NCI-H2081 treated with DMSO at 0.1 percent for 48 hours (cell line): ENCODE measurements around the gene LAIR2.

ENCODE experiments used
- DNase-seq: peaks from one replicate; lab custom pipeline; 2025; lab: John Stamatoyannopoulos, UW

Gene LAIR2

DNA sequence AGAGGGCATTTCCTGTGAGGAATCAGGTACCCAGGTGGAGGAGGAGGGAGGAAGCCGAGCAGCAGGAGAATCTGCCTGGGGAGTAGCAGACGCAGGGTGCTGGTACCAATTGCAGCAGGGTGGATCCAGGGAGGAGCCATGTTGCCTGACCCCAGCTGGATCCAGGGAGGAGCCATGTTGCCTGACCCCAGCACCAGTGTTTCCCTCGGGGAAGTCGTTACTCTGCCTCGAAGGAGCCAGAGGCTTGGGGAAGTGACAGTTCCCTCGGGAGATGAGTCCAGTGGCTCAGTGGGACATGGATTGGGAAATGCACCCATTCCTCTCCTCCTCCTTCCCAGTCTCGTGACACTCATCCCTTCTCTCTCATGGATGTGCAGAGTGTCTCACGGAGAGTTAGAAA is 31.5 kb downstream of the LAIR2 start:
- no peak for DNase-seq

DNA sequence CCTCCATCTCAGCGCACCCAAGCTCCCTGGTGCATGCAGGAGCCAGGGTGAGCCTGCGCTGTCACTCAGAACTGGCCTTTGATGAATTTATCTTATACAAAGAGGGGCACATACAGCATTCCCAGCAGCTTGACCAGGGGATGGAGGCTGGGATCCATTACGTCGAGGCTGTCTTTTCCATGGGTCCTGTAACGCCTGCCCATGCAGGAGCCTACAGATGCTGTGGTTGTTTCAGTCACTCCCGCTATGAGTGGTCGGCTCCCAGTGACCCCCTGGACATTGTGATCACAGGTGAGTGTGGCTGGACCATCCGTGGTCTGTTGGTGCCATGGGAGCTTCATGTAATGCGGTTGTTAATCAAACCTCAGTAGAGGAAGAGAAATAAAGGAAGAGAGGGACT is 33.0 kb downstream of the LAIR2 start:
- no peak for DNase-seq

DNA sequence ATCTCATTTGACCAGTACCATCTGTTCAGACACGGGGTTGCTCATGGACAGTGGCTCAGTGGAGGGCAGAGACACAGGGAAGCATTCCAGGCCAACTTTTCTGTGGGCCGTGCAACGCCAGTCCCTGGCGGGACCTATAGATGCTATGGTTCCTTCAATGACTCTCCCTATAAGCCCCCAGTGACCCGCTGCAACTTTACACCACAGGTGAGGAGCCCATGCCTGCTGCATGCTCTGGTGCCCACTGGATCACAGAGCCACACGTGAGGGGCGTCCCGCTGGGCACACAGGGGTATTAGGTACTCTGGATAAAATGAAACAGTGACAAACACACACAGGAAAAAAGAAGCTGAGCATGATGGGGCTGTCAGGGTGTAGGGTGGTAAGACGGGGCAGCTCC is 34.3 kb downstream of the LAIR2 start:
- DNase-seq = no peak

DNA sequence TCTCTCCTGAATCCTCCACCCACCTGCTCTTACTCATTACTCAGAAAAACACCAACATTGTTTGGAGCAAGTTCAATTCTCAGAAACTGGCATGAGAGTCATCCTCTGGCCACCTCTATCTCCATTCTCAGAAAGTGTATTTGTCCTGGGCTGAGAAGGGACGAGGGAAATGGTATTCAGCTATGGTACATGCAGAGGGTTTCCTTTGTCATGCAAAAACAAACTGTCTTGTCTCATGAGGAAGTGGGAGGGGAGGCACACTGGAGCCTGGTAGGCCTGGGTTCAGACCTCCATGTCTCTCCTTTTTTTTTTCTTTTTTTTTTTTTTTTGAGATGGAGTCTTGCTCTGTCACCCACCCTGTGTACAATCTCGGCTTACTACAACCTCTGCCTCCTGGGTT is 39.1 kb downstream of the LAIR2 start:
- no peak for DNase-seq

DNA sequence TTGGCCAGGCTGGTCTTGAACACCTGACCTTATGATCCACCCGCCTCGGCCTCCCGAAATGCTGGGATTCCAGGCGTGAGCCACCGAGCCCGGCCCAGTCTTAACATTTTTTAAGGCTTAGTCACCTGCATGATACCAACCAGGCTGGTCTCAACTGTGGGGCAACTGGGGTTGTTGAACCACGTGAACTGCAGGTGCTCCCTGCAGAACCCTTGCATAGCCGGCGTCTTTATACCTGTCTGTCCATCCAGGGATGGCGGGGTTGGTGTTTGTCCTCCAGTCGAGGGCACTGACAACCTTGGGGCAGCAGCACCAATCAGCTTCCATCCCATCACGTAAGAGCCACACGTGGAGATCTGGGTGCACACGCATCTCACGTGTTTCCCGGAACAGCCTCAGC is 46.2 kb downstream of the LAIR2 start:
- DNase-seq = no peak

DNA sequence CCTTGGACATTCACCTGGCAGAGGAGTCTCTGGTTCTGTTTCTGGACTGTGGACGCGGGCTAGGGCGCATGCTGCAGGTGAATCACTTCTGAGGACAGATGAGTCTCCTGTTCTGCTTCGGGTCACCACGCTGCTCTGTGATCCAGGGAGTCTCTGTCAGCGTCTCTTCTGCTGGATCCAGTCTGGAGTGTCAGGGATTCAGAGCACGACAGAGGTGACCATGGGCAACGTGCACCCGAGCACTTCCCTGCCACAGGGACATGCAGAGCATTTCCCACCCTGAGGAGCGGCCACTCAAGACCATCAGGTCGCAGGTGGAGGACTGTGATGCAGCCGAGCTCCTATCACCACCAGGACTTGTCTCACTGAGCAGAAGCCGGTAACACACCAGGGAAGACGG is 46.6 kb downstream of the LAIR2 start:
- no peak for DNase-seq

DNA sequence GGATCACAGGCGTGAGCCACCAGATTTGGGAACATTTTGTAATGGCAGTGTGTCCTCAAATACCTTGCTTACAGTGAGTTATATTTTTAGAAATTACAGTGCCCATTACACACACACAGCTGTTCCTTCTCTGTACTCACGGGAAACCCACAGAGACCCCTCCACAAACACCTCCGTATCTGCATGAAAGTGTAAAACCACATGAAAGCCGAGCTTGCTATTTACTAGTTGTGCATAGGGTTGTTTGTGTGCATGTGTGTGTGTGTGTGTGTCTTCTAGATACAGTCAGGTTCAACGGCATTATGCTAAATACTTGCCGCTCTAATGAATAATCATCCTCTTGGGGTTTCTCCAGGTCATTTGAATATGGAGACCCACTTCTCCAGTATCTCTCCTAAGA is 48.7 kb downstream of the LAIR2 start:
- no peak for DNase-seq

DNA sequence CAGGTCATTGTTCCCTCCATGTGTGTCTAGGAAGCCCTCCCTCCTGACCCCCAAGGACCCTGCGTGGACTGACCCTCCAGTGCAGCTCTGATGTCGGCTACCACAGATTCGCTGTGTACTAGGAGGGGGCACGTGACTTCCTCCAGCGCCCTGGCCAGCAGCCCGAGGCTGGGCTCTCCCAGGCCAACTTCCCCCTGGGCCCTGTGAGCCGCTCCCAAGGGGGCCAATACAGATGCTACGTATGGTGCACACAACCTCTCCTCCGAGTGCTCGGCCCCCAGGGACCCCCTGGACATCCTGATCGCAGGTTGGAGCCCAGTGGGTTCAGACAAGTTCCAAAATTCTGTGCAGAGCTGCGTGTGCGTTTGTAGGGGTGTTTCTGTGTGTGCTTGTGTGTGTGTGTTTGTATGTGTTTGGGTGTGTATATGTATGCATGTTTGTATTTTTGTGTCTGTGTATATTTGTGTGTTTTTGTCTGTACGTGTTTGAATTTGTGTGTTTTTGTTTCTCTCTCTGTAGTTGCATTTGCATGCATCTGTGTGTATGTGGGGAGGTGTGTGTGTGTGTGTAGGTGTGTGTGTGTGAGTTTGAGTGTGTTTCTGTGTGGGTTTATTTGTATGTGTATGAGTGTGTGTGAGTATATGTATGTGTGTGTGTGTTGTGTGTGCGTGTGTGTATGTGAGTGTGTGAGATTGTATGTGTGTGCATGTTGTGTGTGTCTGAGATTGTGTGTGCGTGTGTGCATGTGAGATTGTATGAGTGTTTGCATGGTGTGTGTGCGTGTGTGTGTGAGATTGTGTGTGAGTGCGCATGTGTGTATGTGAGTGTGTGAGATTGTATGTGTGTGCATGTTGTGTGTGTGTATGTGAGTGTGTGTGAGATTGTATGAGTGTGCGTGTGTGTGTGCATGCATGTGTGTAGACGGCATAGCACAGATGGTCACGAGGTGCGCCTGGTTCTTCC is 49.6 kb downstream of the LAIR2 start:
- no peak for DNase-seq

DNA sequence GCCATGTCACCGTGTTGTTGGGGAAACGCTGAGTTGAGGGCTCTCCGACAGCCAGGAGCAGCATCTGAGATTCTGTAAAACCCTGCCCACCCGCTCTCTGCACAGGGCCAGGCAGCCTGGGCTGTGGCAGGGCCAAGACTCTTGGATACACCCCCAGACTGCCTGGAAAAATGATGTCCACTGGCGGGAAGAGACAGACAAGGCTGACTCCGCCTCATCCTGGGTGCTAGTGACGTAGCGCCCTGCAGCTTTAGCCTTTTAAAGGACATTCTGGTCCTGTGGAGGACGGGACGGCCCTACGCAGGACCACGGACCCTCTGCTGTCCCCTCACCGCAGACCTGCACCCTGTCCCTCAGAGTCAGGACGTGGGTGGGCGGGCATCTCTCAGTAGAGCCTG is 50.3 kb downstream of the LAIR2 start:
- DNase-seq = no peak

DNA sequence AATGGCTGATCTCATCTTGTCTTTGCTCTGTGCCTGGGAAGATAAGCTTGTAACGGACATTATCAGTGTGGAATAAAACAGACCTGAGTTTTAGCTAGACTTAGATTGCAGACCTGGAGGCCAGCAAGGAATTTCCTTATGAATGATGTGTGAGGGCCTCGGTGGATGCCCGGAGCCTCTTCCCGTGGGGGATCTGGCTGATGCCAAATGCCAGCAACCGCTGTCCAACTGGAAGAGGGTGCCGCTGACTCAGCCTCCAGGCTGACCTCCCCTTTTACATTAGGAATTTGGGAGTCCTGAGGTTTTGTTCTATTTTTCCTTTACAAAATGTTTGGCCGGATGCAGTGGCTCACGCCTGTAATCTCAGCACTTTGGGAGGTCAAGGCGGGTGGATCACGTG is 51.4 kb downstream of the LAIR2 start:
- no peak for DNase-seq

DNA sequence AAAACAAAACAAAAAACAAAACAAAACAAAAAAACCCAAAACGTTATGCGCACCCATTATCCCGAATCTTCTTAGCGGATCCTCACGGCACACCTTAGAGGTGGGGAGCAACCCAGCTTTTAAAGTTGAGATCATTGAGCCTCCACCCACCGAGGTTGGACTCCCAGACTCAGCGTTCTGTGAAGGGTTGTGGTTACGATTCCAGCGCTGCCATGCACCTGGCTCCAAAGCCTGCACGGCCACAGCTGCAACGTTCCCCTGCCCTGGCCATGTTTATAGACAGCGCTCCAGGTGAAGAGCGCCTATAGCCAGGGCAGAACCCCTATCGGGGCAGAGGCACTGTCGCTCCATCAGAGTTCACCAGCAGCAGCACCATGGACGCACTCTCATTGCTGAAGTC is 52.3 kb downstream of the LAIR2 start:
- DNase-seq = no peak

DNA sequence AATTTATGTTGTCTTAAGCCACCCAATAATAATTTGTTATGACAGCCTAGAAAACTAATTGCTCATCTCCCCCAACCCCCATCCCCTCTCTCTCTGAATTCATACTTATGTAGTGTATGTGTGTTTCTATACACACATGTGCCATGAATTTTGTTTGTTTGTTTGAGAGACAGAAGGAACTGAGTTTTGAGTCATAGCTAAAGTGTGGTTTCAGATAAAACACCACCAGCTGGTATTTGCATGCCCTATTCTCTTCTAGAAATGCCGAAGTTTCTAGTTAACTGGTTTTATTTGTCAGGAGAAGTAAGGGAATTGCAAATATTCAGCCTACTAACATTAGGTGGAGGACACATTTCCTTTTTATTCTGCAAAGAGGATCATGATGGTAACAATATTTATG is 53.6 kb downstream of the LAIR2 start:
- DNase-seq = no peak

DNA sequence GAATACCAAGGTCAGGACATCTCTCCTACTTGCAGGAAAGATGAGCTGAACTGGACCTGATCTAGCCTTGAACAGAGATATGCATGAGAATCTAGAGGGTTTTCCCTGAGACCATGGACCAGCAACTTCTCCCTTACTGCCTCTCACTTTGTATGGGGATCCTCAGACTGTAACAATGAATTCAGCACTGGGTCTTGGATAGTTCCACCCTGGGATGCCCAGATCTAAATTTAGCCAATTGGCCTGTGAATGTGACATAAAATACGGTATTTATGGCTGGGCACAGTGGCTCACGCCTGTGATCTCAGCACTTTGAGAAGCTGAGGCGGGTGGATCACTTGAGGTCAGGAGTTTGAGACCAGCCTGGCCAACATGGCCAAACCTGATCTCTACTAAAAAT is 55.7 kb downstream of the LAIR2 start:
- no peak for DNase-seq
